Breast epithelium (tissue), 3 donors: Measurements from ENCODE around the gene B4GALNT1.

ENCODE experiments used
- CTCF ChIP-seq, 3 donors: fragments of 450-650 bp; IDR thresholded peaks; one replicate each; pipeline ENCODE4 v1.5.1; 2016 to 2017; ENCODE audit warnings: antibody characterized with exemption in 3 of 3, mild to moderate bottlenecking in 3 of 3, moderate library complexity in 3 of 3
- POLR2A ChIP-seq: fragments of 450-650 bp; IDR thresholded peaks from one replicate; pipeline ENCODE4 v1.6.1; 2016; ENCODE audit warnings: antibody characterized with exemption, mild to moderate bottlenecking, moderate library complexity
- POLR2AphosphoS5 ChIP-seq, 3 donors: sonication (generic); formaldehyde crosslinking; IDR thresholded peaks; one replicate each; pipeline ENCODE4 v1.6.1; 2017; ENCODE audit warnings: antibody characterized with exemption in 3 of 3

GRCh38 chr12:57600395-57600794 lies 32.6 kb downstream of the B4GALNT1 start:
- TF ChIP-seq POLR2AphosphoS5 (IDR thresholded peaks at IDR 0.05) (no peak), CTCF (IDR thresholded peaks at IDR 0.05) (no peak), POLR2A (no peak)
